AML-193 (cell line): ENCODE data around the gene ASAP3.
A peak's percentile ranks its signal among the peaks of the same experiment; 100 is the strongest.

Source experiments
- DNase-seq, 2 experiments: peaks; one replicate each; lab custom pipeline; 2025; lab: John Stamatoyannopoulos, UW

The ASAP3 gene

GRCh38 chr1:23448846-23449245, 35.1 kb downstream of the ASAP3 start:
- no peak for DNase-seq

GRCh38 chr1:23446661-23447310, 37.2 kb downstream of the ASAP3 start:
- no peak for DNase-seq

- DNase-seq = no peak
These were observed 39.2 kb downstream of the ASAP3 start for GRCh38 chr1:23444596-23445390.

GRCh38 chr1:23444104-23444533, 39.9 kb downstream of the ASAP3 start:
- peak; percentile 9 to 39 for DNase-seq

GRCh38 chr1:23442751-23443150, 41.2 kb downstream of the ASAP3 start:
- no peak for DNase-seq

- DNase-seq = no peak
These were observed 42.4 kb downstream of the ASAP3 start for GRCh38 chr1:23441446-23442148.

GRCh38 chr1:23438545-23438944, 45.4 kb downstream of the ASAP3 start:
- DNase-seq = no peak

- no peak for DNase-seq
These were observed 46.7 kb downstream of the ASAP3 start for GRCh38 chr1:23437355-23437664.

GRCh38 chr1:23436520-23437354, 47.2 kb downstream of the ASAP3 start:
- DNase-seq = no peak

- no peak for DNase-seq
These were observed 49.7 kb downstream of the ASAP3 start for GRCh38 chr1:23434260-23434775.

- DNase-seq = no peak
These were observed 50.9 kb downstream of the ASAP3 start for GRCh38 chr1:23433122-23433521.

GRCh38 chr1:23431431-23431830, 52.5 kb downstream of the ASAP3 start:
- DNase-seq = no peak

GRCh38 chr1:23430803-23431202, 53.2 kb downstream of the ASAP3 start:
- DNase-seq = no peak

- no peak for DNase-seq
These were observed 55.7 kb downstream of the ASAP3 start for GRCh38 chr1:23428136-23428905.

- DNase-seq = no peak
These were observed 56.4 kb downstream of the ASAP3 start for GRCh38 chr1:23427550-23427949.

GRCh38 chr1:23426828-23427227, 57.2 kb downstream of the ASAP3 start:
- no peak for DNase-seq

- no peak for DNase-seq
These were observed 58.8 kb downstream of the ASAP3 start for GRCh38 chr1:23425193-23425494.

- DNase-seq = no peak
These were observed 59.4 kb downstream of the ASAP3 start, which contains the start of gene TCEA3 for GRCh38 chr1:23424293-23425192. TSS of gene TCEA3 (minus strand) at chr1:23424748. CDS start at chr1:23424633, 115 bp downstream.

GRCh38 chr1:23423415-23424292, 60.3 kb downstream of the ASAP3 start:
- no peak for DNase-seq
